ENCODE data around the gene RHCG.
A peak's percentile ranks its signal among the peaks of the same experiment; 100 is the strongest.

Gene RHCG

DNA sequence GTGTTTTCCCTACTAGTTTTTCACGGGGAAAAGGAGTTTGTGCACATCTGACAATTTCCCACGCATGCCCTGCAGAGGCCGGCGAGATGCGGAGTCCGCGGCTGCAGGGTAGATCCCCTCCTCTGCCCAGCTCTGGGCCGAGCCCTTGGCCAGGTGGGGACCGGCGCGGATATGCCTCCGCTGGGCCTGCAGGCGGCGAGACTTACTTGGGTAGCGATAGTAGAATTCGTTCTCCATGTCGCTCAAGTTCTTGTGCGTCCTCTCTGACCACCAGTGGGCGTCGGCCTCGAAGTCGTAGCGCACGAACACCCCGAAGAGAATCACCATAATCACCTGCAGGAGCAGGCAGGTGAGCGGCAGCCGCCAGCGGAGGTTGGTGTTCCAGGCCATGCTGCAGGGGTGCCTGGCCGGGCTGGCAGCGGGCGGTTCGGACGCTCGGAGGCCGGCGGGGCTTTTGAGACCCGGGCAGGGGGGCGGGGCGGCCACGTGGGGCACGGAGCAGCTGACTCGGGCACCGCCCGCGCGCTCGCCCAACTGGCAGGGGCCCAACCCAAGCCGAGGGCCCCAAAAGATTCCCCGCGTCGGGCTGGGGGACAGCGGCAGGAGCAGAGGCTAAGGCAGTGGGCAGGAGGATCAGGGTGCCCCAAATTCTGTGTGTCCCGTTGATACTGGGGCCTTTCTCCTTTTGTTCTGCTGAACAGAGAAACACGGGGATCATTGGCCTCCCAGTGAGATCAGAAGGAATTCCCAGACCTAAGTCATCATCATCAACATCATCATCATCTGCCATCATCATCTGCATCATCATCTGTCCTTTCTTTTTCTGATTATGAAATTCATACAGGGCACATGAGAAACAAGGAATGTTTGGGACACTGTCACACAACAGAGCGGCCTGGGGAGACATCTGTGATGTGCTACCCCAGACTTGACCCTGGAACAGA lies at the start of gene RHCG:
Gene RHCG, minus strand, starts transcription at position 429 of the 944 bp plus-strand sequence. Its CDS starts 39 bp downstream, at position 390.
- H3K4me3 ChIP-seq (ENCODE audit: low read depth, low read length): peak within 1 kb of the TSS; percentile 24
- DNase-seq (ENCODE audit: low read depth): no peak

DNA sequence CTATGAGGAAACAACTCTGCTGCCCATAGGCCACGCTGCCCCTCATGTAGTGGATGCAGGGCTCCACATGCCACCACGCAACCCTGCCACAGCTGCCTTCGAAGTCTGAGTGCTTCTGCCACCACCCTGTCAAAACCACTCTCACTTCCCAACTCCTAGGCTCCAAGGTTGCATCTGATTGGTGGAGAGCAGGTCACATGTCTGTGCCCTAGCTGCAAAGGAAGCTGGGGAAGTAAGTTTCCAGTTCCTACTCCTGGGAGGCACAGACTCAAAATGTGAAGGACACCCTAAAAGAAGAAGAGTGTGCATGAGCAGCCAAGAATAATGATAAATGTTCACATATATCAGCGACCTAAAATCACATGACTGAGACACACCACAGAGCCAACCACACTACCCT lies 47.0 kb upstream of the RHCG start:
- DNase-seq (ENCODE audit: low read depth): no peak
- H3K4me3 ChIP-seq (ENCODE audit: low read depth, low read length): no peak overlapping the region

- no peak for DNase-seq (ENCODE audit: low read depth)
- no peak overlapping the region for H3K4me3 ChIP-seq (ENCODE audit: low read depth, low read length)
Observed at GRCh38 chr15:89542369-89542768, 46.0 kb upstream of the RHCG start.

DNA sequence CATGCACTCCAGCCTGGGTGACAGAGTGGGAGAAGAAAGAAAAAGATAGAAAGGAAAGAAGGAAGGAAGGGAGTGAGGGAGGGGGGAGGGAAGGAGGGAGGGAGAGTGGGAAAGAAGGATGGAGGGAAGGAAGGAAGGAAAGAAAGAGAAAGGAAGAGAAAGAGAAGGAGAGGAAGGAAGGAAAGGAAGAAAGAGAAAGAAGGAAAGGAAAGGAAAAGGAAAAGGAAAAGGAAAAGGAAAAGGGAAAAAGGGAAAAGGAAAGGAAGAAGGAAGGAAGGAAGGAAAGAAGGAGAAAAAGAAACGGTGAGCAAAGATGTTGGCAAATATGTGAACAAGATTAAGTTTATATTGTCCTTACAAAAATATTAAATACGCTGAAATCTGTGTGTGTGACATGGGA lies 42.6 kb upstream of the RHCG start:
- no peak for DNase-seq (ENCODE audit: low read depth)
- no peak overlapping the region for H3K4me3 ChIP-seq (ENCODE audit: low read depth, low read length)

GRCh38 chr15:89533861-89534544 lies 37.6 kb upstream of the RHCG start:
- no peak overlapping the region for H3K4me3 ChIP-seq (ENCODE audit: low read depth, low read length)
- no peak for DNase-seq (ENCODE audit: low read depth)

DNA sequence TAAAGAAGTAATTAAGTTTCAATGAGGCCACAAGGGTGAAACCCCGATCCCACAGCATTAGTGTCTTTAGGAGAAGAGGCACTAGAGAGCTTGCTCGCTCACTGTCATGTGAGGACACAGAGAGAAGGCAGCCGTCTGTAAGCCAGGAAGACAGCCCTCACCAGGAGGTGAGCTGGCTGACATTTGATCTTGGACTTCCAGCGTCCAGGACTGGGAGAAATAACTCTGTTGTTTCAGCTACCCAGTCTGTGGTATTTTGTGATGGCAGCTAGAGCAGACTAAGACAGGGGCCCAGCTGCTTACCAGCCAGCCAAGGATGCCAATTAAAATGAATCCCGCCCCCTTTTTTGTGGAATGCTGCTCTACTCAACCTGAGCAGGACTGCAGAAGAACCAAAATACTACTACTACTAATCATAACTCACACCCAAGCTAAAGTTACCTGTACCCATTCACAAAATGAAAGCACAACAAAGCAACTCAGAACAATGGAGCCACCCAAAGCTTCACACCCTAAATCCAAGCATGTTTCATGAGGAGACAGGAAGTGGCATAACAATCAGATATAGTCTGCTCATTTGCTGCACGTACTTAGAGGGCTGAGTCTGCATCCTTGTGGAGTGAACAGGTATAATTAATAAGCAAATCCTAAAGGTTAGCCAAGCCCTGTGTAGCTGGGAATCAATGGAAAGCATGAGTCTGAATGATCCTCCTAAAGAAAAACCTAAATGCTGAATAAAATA lies 35.6 kb upstream of the RHCG start:
- DNase-seq (ENCODE audit: low read depth): no peak

GRCh38 chr15:89530976-89531375 lies 34.6 kb upstream of the RHCG start:
- DNase-seq (ENCODE audit: low read depth): no peak
- no peak overlapping the region for H3K4me3 ChIP-seq (ENCODE audit: low read depth, low read length)

More for the DNA sequence above, 35.6 kb upstream of the RHCG start:
- H3K4me3 ChIP-seq (ENCODE audit: low read depth, low read length): no peak overlapping the region

GRCh38 chr15:89528757-89529352 lies 32.5 kb upstream of the RHCG start:
- H3K4me3 ChIP-seq (ENCODE audit: low read depth, low read length): no peak overlapping the region
- DNase-seq (ENCODE audit: low read depth): no peak

DNA sequence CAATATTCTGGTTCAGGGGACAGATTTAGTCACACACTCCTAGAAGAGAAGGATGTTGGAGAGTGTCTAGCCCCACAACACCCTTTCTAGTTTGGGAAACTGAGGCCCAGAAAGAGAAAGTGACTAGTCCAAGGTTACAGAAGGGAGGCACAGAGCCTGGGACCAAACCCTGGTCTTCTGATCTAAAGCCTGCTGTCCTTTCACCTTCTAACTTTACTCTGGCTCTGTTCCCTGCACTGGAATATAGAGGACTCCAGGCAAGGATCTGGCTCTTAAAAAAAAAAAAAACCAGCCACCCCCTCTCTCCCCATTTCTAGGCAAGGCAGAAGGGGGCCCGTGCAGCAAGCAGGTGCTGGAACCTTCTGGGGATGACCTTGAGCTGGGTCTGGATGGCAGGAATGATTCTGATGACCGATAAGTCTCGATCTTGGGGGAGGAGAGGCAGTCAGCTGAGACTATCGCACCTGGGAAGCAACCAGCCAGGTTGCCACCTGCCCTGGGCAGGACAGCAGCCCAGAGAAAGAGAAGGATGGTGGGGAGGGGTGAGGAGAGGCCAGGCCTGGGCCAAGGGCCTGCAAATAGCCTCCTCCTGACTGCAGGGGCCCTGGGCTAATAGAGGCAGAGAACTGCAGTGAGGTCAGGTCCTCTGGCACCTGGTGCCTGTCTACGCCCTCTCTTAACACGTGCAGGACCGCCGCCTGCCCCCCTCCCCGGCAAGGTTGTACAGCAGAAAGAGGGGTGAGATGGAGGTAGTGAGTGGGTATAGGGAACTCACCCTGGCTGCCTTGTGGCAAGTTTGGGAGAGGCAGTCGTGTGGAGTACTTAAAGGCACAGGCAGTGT lies 30.4 kb upstream of the RHCG start:
- H3K4me3 ChIP-seq (ENCODE audit: low read depth, low read length): no peak overlapping the region
- DNase-seq (ENCODE audit: low read depth): no peak

DNA sequence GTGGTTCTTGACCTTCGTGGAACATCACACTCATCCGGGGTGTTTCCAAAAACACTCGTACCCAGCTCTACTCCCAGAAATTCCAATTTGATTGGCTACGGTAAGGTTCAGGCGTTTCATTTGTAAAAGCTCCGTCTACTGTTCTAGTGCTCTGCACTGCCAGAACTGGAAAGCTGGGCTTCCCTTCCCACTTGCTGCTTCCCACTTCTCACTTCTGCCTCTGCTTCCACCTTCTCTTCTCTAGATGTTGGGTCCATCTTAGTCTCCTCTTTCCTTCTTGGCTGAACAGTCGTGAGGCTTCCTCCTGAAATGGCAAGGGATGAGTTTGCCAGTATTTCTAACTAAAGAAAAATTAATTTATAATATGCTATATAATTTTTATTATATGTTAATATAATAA lies 29.8 kb upstream of the RHCG start:
- DNase-seq (ENCODE audit: low read depth): no peak
- no peak overlapping the region for H3K4me3 ChIP-seq (ENCODE audit: low read depth, low read length)

GRCh38 chr15:89524184-89524583 lies 27.8 kb upstream of the RHCG start:
- DNase-seq (ENCODE audit: low read depth): no peak
- no peak overlapping the region for H3K4me3 ChIP-seq (ENCODE audit: low read depth, low read length)

- no peak overlapping the region for H3K4me3 ChIP-seq (ENCODE audit: low read depth, low read length)
- no peak for DNase-seq (ENCODE audit: low read depth)
Observed at GRCh38 chr15:89523101-89523500, 26.7 kb upstream of the RHCG start.

GRCh38 chr15:89521605-89522004 lies 25.2 kb upstream of the RHCG start:
- no peak overlapping the region for H3K4me3 ChIP-seq (ENCODE audit: low read depth, low read length)
- DNase-seq (ENCODE audit: low read depth): no peak

- no peak overlapping the region for H3K4me3 ChIP-seq (ENCODE audit: low read depth, low read length)
- DNase-seq (ENCODE audit: low read depth): no peak
Observed at GRCh38 chr15:89515477-89515876, 19.1 kb upstream of the RHCG start.

GRCh38 chr15:89514596-89515406 lies 18.4 kb upstream of the RHCG start:
- H3K4me3 ChIP-seq (ENCODE audit: low read depth, low read length): no peak overlapping the region
- no peak for DNase-seq (ENCODE audit: low read depth)

DNA sequence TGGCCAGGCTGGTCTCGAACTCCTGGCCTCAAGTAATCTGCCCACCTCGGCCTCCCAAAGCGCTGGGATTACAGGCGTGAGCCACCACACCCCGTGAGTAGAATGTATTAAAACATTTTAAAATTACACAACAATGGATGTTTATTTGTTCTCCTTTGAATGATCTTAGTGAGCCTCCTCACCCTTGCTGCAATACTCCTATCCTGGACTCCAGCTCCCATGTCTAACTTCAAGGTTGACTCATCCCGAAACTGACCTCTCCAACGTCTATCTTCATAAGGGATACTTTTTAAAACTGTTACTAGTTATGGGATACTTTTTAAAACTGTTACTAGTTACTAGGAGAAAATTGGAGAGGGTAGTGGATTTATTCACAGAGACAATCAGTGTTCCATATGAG lies 17.8 kb upstream of the RHCG start:
- no peak for DNase-seq (ENCODE audit: low read depth)
- H3K4me3 ChIP-seq (ENCODE audit: low read depth, low read length): no peak overlapping the region

DNA sequence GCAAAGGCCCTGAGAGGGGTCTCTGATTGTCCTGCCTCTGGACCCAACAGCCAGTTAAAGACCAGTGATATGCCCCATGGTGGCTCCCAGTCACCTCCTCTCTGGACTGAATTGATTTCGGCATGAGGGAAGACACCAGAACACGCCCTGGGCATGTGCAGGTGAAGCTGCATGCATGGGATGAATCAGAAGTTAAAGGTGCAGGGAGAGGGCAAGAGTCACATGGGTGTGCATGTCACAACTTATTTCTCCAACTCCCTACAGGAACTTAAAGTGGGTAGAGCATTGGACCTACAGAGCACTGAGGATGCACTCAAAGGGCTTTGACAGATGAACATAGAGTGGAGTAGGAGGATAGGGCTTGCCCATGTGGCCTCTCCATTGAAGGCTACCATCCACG lies 16.9 kb upstream of the RHCG start:
- no peak overlapping the region for H3K4me3 ChIP-seq (ENCODE audit: low read depth, low read length)
- DNase-seq (ENCODE audit: low read depth): no peak

- H3K4me3 ChIP-seq (ENCODE audit: low read depth, low read length): no peak overlapping the region
- no peak for DNase-seq (ENCODE audit: low read depth)
Observed at GRCh38 chr15:89512631-89513030, 16.2 kb upstream of the RHCG start.
